Astrocyte (in vitro differentiated cells and primary cell): ENCODE results near the gene CCDC12. TPM values are rescaled to one million over a fixed set of nuclear protein-coding genes. Genes with fewer than 3 reads are reported as not detected.

ENCODE experiments used
- DNase-seq: peaks from one replicate; pipeline ENCODE4 v3.0.0-alpha.2; 2010; ENCODE audit warnings: low read depth
- FAIRE-seq: peaks from 2 replicates; lab custom pipeline; 2011; peaks lifted over from hg19 to GRCh38; lab: Jason Lieb, UNC
- H2AFZ ChIP-seq: 2 replicates; pipeline ENCODE4 v1.6.0; 2012; ENCODE audit warnings: low read depth, low read length, inconsistent platforms
- H3K27ac ChIP-seq: 2 replicates; pipeline ENCODE4 v1.5.1; 2011; ENCODE audit warnings: low read depth, low read length, inconsistent platforms
- H3K27me3 ChIP-seq: 2 replicates; pipeline ENCODE4 v1.6.0; 2011; ENCODE audit warnings: low read length, inconsistent platforms; ENCODE audit not compliant: insufficient read depth
- H3K36me3 ChIP-seq: 2 replicates; pipeline ENCODE4 v1.5.1; 2011; ENCODE audit warnings: low read length, inconsistent platforms; ENCODE audit not compliant: insufficient read depth
- H3K4me1 ChIP-seq: 2 replicates; pipeline ENCODE4 v1.5.1; 2011; ENCODE audit warnings: low read length, inconsistent platforms; ENCODE audit not compliant: insufficient read depth
- H3K4me2 ChIP-seq: 2 replicates; pipeline ENCODE4 v1.6.0; 2012; ENCODE audit warnings: low read length, inconsistent platforms
- H3K4me3 ChIP-seq: 2 replicates; pipeline ENCODE4 v1.5.1; 2011; ENCODE audit warnings: low read depth, mild to moderate bottlenecking, low read length, inconsistent platforms; ENCODE audit not compliant: insufficient read depth
- H3K79me2 ChIP-seq: 2 replicates; pipeline ENCODE4 v1.6.0; 2012; ENCODE audit warnings: mild to moderate bottlenecking, low read length, inconsistent platforms; ENCODE audit not compliant: insufficient read depth
- H3K9ac ChIP-seq: 2 replicates; pipeline ENCODE4 v1.6.0; 2012; ENCODE audit warnings: mild to moderate bottlenecking, low read length, inconsistent platforms
- H3K9me3 ChIP-seq: 2 replicates; pipeline ENCODE4 v1.5.1; 2012; ENCODE audit warnings: low read depth, mild to moderate bottlenecking, low read length, inconsistent platforms; ENCODE audit not compliant: insufficient read depth
- H4K20me1 ChIP-seq: 2 replicates; pipeline ENCODE4 v1.6.0; 2012; ENCODE audit warnings: low read length, inconsistent platforms; ENCODE audit not compliant: insufficient read depth
- H3K27ac Mint-ChIP-seq: one replicate; pipeline ENCODE4 v1.8.0; 2021; ENCODE audit warnings: mild to moderate bottlenecking, mixed read lengths; ENCODE audit not compliant: unreplicated experiment
- H3K27me3 Mint-ChIP-seq: one replicate; pipeline ENCODE4 v1.8.0; 2021; ENCODE audit warnings: low read depth, mixed read lengths; ENCODE audit not compliant: unreplicated experiment
- H3K36me3 Mint-ChIP-seq: one replicate; pipeline ENCODE4 v1.8.0; 2021; ENCODE audit warnings: low read depth, mixed read lengths; ENCODE audit not compliant: unreplicated experiment
- H3K4me1 Mint-ChIP-seq: one replicate; pipeline ENCODE4 v1.8.0; 2021; ENCODE audit warnings: low read depth, mixed read lengths; ENCODE audit not compliant: unreplicated experiment
- H3K4me3 Mint-ChIP-seq: one replicate; pipeline ENCODE4 v1.8.0; 2021; ENCODE audit warnings: mild to moderate bottlenecking, moderate library complexity, mixed read lengths; ENCODE audit not compliant: unreplicated experiment
- H3K9me3 Mint-ChIP-seq: one replicate; pipeline ENCODE4 v1.8.0; 2021; ENCODE audit warnings: mild to moderate bottlenecking, mixed read lengths; ENCODE audit not compliant: unreplicated experiment
- CTCF ChIP-seq: IDR thresholded peaks from 2 replicates; pipeline ENCODE4 v1.5.1; 2011; ENCODE audit warnings: low read depth, mild to moderate bottlenecking, inconsistent platforms, low read length, moderate library complexity; ENCODE audit not compliant: insufficient read depth
- EZH2 ChIP-seq: IDR thresholded peaks from 2 replicates; pipeline ENCODE4 v1.6.1; 2012; ENCODE audit warnings: mild to moderate bottlenecking, low read length, inconsistent platforms; ENCODE audit not compliant: insufficient read depth
- total RNA-seq: library from RNA; stranded (reverse); gene quantifications from 2 replicates; pipeline ENCODE4 v1.2.1, GENCODE V29; 2021

The CCDC12 gene
- total RNA-seq, 1 donor from 2014 or later = 29.0 TPM

DNA sequence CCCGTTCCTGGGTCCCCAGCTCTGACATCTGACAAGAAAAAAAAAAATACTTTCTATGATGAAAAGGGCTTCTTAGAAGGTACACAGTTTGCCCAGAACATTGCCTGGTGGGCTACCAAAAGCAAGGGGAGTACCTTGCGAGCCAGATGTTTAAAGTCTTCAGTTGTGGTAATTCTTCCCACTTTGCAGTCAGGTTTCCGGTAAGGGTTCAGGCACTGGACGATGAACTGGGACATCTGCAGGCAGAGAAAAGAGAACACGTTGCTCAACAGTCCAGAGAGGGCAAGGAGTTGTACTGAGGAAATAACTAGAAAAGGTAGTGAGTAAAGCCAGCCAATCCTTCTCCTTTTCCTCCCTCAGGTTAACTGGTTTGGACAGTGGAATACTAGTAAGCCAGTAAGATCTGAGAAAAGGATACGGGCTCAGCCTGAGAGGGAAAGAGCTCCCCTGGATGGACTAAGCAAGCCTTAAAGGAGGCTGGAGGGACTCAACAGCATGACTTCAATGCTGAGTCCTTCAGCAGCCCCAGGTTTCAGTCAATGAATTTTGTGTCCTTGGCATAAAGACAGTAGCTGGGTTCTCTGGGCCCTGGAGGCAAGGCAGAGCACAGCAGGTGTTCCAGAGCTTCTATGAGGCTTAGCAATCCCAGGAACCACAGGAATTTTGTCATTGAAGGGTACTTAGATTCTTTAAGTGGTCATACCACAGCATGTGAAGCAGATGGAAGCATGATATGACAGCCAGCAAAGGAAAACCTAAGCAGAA is 41.1 kb upstream of the CCDC12 start:
- Mint-ChIP-seq H3K27ac (peak overlapping the region; percentile 88), H3K4me1 (peaks cover 34% of the 10 kb centered on the region), H3K36me3 (peaks cover 20% of the 10 kb centered on the region)

GRCh38 chr3:47016934-47017435 is 40.4 kb upstream of the CCDC12 start:
- H3K27ac ChIP-seq = peak overlapping the region; percentile 59
- DNase-seq = peak; percentile 88

More for the DNA sequence above, 41.1 kb upstream of the CCDC12 start:
- no peak overlapping the region for H2AFZ ChIP-seq
- Mint-ChIP-seq H3K27me3 (no peaks in the 10 kb centered on the region), H3K4me3 (no peak overlapping the region), H3K9me3 (no peaks in the 10 kb centered on the region)
- H3K4me2 ChIP-seq = peak overlapping the region; percentile 72
- H4K20me1 ChIP-seq = peaks cover 34% of the 10 kb centered on the region
- H3K27ac ChIP-seq = peak overlapping the region; percentile 59
- peak; percentile 5 for TF ChIP-seq CTCF
- TF ChIP-seq EZH2 = no peak
- DNase-seq (peak; percentile 38), FAIRE-seq (no peak)
- no peaks in the 10 kb centered on the region for H3K9me3 ChIP-seq
- peak overlapping the region; percentile 41 for H3K9ac ChIP-seq
- peaks cover 28% of the 10 kb centered on the region for H3K36me3 ChIP-seq
- peaks cover 25% of the 10 kb centered on the region for H3K79me2 ChIP-seq
- no peaks in the 10 kb centered on the region for H3K27me3 ChIP-seq
- H3K4me3 ChIP-seq = no peak overlapping the region
- H3K4me1 ChIP-seq = peaks cover 29% of the 10 kb centered on the region

More at GRCh38 chr3:47016934-47017435, 40.4 kb upstream of the CCDC12 start:
- peaks cover 28% of the 10 kb centered on the region for H3K36me3 ChIP-seq
- no peak overlapping the region for H3K4me3 Mint-ChIP-seq
- no peak for FAIRE-seq
- no peak overlapping the region for H3K4me3 ChIP-seq
- peaks cover 20% of the 10 kb centered on the region for H3K36me3 Mint-ChIP-seq
- H3K9me3 Mint-ChIP-seq = no peaks in the 10 kb centered on the region
- H3K9ac ChIP-seq = peak overlapping the region; percentile 41
- peaks cover 31% of the 10 kb centered on the region for H3K4me1 Mint-ChIP-seq
- H4K20me1 ChIP-seq = peaks cover 27% of the 10 kb centered on the region
- TF ChIP-seq EZH2 (no peak), CTCF (no peak)
- H3K27me3 Mint-ChIP-seq = no peaks in the 10 kb centered on the region
- H3K9me3 ChIP-seq = no peaks in the 10 kb centered on the region
- no peaks in the 10 kb centered on the region for H3K27me3 ChIP-seq
- H2AFZ ChIP-seq = no peak overlapping the region
- peaks cover 29% of the 10 kb centered on the region for H3K4me1 ChIP-seq
- H3K79me2 ChIP-seq = peaks cover 23% of the 10 kb centered on the region
- peak overlapping the region; percentile 72 for H3K4me2 ChIP-seq
- peak overlapping the region; percentile 88 for H3K27ac Mint-ChIP-seq
